RWPE2 (cell line): ENCODE data around the gene PPP1R7.

Experiments
- ATAC-seq: fragments of 200-7000 bp; cut with Tn5 transposase; 3 replicates; pipeline ENCODE4 v1.9.1; 2021; ENCODE audit warnings: low read depth
- DNase-seq: peaks from one replicate; pipeline ENCODE4 v3.0.0-alpha.2; 2020; ENCODE audit warnings: low spot score
- H3K27ac ChIP-seq: fragments of 450-650 bp; 2 replicates; pipeline ENCODE4 v1.5.1; 2017; ENCODE audit warnings: mild to moderate bottlenecking; ENCODE audit not compliant: poor library complexity, severe bottlenecking
- H3K27me3 ChIP-seq: fragments of 250-450 bp; sonication (Bioruptor Pico); 2 replicates; pipeline ENCODE4 v1.5.1; 2021; ENCODE audit warnings: mild to moderate bottlenecking, moderate library complexity; ENCODE audit not compliant: insufficient read depth, poor library complexity, severe bottlenecking
- H3K36me3 ChIP-seq: fragments of 250-450 bp; sonication (Bioruptor Pico); 2 replicates; pipeline ENCODE4 v1.5.1; 2020; ENCODE audit warnings: low read depth, mild to moderate bottlenecking, moderate library complexity
- H3K4me1 ChIP-seq: fragments of 250-450 bp; sonication (Bioruptor Pico); 2 replicates; pipeline ENCODE4 v1.5.1; 2021; ENCODE audit warnings: mild to moderate bottlenecking, moderate library complexity; ENCODE audit not compliant: insufficient read depth, poor library complexity, severe bottlenecking
- H3K4me3 ChIP-seq: fragments of 250-450 bp; sonication (Bioruptor Pico); 2 replicates; pipeline ENCODE4 v1.5.1; 2021; ENCODE audit warnings: mild to moderate bottlenecking, moderate library complexity; ENCODE audit not compliant: severe bottlenecking
- H3K9me3 ChIP-seq: fragments of 250-450 bp; sonication (Bioruptor Pico); 2 replicates; pipeline ENCODE4 v1.5.1; 2021; ENCODE audit warnings: mild to moderate bottlenecking, moderate library complexity; ENCODE audit not compliant: severe bottlenecking
- TF ChIP-seq, protein P1 (sequence below): fragments of 450-650 bp; IDR thresholded peaks from one replicate; pipeline ENCODE4 v1.5.1; 2017; ENCODE audit warnings: mild to moderate bottlenecking, moderate library complexity; ENCODE audit not compliant: poor library complexity, severe bottlenecking

Gene PPP1R7

DNA sequence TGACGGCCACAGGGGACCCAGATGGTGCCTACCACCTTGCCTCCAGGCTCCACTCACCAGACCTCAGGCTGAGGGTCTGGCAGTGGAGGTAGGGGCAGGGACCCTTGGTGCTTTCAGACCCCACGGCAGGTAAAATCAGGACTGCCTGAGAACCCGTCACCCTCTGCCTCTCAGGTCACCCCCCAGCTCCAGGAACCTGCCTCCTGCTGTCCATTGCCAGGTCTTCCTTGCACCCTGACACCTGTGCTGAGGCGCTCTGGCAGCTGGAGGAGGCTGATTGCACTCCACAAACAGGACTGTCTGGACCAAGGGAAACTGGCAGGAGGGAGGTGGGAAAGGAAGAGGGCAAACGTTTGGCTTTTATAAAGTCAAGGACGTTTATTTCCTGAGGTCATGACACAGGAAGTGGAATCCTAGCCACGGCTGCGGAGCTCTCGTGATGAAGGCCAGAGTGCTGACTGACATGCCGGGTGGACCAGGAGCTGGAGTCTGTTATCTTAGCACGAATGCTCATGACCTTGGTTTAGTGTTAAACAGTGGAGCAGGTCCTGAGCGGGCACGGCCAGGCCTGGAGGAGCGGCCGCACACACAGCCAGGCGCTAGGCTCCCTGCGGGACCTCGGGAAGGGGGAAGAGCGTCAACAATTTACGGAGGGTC lies 78.7 kb downstream of the PPP1R7 start:
- no peak for ATAC-seq
- peaks cover under 1% of the 10 kb centered on the region for H3K4me1 ChIP-seq
- no peak overlapping the region for H3K4me3 ChIP-seq
- DNase-seq, result no peak
- TF ChIP-seq, protein P1, sequence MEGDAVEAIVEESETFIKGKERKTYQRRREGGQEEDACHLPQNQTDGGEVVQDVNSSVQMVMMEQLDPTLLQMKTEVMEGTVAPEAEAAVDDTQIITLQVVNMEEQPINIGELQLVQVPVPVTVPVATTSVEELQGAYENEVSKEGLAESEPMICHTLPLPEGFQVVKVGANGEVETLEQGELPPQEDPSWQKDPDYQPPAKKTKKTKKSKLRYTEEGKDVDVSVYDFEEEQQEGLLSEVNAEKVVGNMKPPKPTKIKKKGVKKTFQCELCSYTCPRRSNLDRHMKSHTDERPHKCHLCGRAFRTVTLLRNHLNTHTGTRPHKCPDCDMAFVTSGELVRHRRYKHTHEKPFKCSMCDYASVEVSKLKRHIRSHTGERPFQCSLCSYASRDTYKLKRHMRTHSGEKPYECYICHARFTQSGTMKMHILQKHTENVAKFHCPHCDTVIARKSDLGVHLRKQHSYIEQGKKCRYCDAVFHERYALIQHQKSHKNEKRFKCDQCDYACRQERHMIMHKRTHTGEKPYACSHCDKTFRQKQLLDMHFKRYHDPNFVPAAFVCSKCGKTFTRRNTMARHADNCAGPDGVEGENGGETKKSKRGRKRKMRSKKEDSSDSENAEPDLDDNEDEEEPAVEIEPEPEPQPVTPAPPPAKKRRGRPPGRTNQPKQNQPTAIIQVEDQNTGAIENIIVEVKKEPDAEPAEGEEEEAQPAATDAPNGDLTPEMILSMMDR, result no peak
- no peak overlapping the region for H3K27ac ChIP-seq
- H3K36me3 ChIP-seq, result peaks cover 69% of the 10 kb centered on the region
- no peaks in the 10 kb centered on the region for H3K9me3 ChIP-seq
- H3K27me3 ChIP-seq, result no peaks in the 10 kb centered on the region

DNA sequence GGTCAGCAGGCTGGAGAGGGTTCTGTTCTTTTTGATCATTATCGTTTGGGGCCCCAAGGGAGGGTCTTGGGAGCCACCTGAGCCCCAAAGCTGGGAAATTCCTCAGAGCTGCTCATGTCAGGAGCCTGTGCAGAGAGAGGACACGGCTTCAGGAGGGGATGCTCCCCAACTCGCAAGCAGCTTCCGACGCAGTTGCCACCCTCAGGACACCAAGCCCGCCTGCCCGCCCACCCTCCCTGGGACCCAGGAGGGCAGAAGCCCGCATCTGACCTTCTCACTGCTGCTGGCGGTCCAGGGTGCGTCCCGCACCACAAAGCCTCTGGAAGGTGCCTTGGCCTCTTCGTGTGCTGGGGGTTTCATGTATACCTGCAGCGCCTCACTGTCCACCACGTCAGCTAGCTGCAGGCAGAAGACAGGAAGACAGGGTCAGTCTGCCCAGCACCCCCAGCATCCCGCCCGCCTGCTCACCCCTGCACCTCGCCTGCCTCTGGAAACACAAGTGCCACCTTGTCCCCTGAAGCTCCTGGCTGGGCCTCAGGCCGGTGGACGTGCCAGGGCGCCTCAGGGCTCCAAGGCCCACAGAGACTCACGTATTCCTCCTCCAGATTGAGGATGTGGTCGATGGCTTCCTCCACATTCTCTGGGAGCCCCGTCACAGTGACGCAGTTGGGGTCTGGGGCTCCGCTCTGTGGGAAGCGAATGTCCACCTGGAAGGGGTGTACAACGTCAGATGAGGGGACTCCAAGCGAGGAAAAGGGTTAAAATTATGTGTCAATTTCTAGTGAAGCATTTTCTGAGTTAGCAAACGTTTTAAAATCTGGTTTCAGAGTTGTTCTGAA lies 79.5 kb downstream of the PPP1R7 start:
- DNase-seq, result no peak

DNA sequence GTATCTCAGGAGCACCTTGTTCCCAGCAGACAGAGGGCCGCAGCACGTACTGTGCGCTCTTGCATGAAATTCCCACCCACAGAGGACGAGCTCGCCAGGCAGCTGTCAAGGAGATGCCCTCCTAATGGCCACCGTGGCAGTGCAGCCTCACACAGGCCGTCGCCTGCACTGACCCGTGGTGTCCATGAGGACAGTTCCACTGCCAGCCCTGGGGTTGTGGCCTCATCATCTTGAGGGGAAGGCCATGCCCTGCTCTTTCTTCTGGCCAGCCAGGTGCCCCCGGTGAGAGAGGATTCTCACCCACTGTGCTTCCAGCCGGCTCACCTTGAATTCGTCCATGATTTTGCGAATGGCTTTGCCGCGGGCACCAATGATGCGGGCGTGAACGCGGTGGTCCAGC lies 80.2 kb downstream of the PPP1R7 start:
- H3K27me3 ChIP-seq, result no peaks in the 10 kb centered on the region
- H3K4me3 ChIP-seq, result no peak overlapping the region
- TF ChIP-seq, protein P1, result no peak
- no peaks in the 10 kb centered on the region for H3K4me1 ChIP-seq
- no peaks in the 10 kb centered on the region for H3K9me3 ChIP-seq
- ATAC-seq (no peak), DNase-seq (no peak)
- no peak overlapping the region for H3K27ac ChIP-seq
- peaks cover 83% of the 10 kb centered on the region for H3K36me3 ChIP-seq

More for the DNA sequence above, 79.5 kb downstream of the PPP1R7 start:
- no peak for ATAC-seq
- Histone ChIP-seq H3K27me3 (no peaks in the 10 kb centered on the region), H3K4me1 (no peaks in the 10 kb centered on the region), H3K27ac (no peak overlapping the region), H3K9me3 (no peaks in the 10 kb centered on the region), H3K36me3 (peaks cover 77% of the 10 kb centered on the region), H3K4me3 (no peak overlapping the region)
- TF ChIP-seq, protein P1, result no peak

DNA sequence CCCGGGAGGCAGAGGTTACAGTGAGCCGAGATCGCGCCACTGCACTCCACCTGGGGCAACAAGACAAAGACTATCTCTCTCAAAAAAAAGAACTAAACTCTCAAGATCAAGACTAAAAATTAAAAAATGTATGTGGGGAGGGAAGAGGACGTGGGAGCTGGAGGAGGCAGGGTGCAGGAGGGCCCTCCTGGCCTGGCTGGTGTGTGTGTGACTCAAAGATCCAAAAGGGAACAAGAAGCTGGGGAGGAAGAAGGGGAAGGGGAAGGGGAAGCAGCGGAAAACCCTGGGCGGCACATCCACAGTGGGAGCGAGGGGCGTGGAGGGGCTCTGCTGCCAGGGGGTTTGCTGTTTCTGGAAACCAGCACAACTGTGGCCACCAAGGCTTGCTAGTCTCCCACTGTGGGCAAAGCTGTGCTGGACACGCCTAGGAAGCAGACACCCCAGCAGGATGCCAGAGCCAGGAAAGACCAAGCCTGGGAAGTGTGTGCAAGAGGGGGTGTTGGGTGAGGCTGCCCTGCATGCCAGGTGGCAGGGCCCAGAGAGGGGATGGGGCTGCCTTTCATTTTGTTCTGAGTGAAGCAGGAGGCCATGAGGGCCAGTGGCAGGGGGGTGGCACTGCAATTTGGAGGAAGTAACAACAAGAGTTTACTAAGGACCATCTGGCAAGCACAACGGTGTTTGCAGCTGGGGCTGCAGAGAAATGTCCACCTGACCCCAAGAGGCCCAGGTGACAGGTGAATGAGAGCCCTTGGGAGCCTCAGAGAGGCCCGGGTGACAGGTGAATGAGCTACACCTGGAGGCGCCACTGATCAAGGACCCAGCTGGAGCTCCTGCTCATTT lies 82.7 kb downstream of the PPP1R7 start:
- H3K4me3 ChIP-seq, result no peak overlapping the region
- H3K27ac ChIP-seq, result no peak overlapping the region
- DNase-seq (no peak), ATAC-seq (no peak)
- no peaks in the 10 kb centered on the region for H3K27me3 ChIP-seq
- H3K9me3 ChIP-seq, result no peaks in the 10 kb centered on the region
- H3K4me1 ChIP-seq, result no peaks in the 10 kb centered on the region
- H3K36me3 ChIP-seq, result peaks cover 97% of the 10 kb centered on the region
- TF ChIP-seq, protein P1, result no peak
